Mononuclear cell (primary cell): ENCODE data around the gene LPCAT3. TPM values are rescaled to one million over a fixed set of nuclear protein-coding genes. Genes with fewer than 3 reads are reported as not detected.
"Not testable (repeated sequence)": the region's sequence is repeated elsewhere in the genome, so short reads cannot be mapped to it uniquely, and the experiment has no call there.

Experiments used
- H3K27me3 ChIP-seq: 2 replicates; pipeline ENCODE4 v1.6.0; 2011; ENCODE audit warnings: low read length, control low read depth; ENCODE audit not compliant: insufficient read depth
- H3K4me1 ChIP-seq: 2 replicates; pipeline ENCODE4 v1.5.1; 2011; ENCODE audit warnings: mild to moderate bottlenecking, low read length, control low read depth; ENCODE audit not compliant: insufficient read depth
- H3K4me3 ChIP-seq: 2 replicates; pipeline ENCODE4 v1.5.1; 2011; ENCODE audit warnings: mild to moderate bottlenecking, low read length, moderate library complexity
- H3K9me3 ChIP-seq: 2 replicates; pipeline ENCODE4 v1.5.1; 2011; ENCODE audit warnings: low read depth, mild to moderate bottlenecking, control low read depth, low read length
- total RNA-seq: library from RNA; depleted of rRNA; stranded (reverse); fragments of >200 nt; gene quantifications from one replicate; pipeline ENCODE4 v1.2.3, GENCODE V29; 2012

LPCAT3 gene
- total RNA-seq, result 11.0 TPM

DNA sequence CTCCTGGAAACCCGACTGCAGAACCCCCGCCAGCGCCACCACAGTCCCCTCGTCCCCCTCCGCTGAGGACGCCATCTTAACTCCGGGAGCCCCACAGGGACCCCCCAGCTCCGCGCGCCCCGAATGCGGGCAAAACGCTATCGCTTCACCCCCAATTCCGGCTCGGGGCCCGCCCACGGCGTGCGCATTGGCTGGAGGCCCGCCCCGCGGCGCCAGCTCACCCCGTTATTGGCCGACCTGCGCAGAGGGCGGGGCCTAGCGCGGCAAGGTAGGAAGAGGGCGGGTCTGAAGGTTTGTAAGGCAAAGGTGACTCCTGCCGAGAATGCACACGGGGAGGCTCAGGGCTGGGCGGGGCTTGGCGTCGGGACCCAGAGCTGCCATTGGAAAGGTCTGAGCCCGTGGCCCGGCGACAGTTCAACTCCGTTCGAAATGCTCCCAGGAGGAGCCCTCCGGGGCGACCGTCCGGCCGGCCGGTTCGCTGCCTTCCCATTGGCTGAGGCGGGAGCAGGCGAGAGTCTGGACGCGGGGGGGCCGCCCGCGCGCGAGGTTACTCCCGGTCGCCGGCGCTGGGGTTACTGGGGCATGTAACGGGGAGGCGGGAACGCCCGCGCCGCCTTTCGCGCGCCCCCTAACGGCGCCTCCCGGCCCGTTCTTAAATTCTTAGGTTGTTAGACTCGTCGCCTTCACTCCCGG is at the start of gene LPCAT3:
Gene LPCAT3, minus strand, starts transcription at position 127 of the 693 bp plus-strand sequence. Its CDS starts 52 bp downstream, at position 75.
- H3K4me3 ChIP-seq, result peak within 1 kb of the TSS; percentile 92
- H3K4me1 ChIP-seq, result peaks cover 35% of the 10 kb centered on the region
- no peaks in the 10 kb centered on the region for H3K9me3 ChIP-seq
- H3K27me3 ChIP-seq, result no peaks in the 10 kb centered on the region

GRCh38 chr12:7067096-7067495 is 48.8 kb upstream of the LPCAT3 start:
- Histone ChIP-seq H3K4me3 (no peak overlapping the region), H3K4me1 (no peaks in the 10 kb centered on the region), H3K27me3 (no peaks in the 10 kb centered on the region), H3K9me3 (no peaks in the 10 kb centered on the region)

DNA sequence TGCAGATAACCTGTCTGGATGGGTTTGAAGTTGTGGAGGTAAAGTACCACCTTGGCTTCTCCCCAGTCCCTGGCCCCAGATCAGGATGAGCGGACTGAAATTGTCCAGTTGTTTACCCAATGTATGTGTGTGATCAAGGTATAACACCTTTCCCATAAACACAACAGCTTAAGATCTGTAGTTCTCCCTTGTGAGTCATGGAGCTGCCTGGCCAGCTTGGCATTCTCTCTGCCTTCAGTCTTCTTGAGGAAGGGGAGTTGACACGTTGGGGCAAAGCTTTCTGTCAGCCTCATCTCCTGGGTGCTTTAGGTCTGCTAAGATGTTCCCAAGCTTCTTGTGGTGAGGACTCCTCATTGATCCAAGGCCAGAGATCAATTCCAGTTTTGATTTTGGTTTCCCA is 48.3 kb upstream of the LPCAT3 start:
- H3K27me3 ChIP-seq, result no peaks in the 10 kb centered on the region
- no peaks in the 10 kb centered on the region for H3K4me1 ChIP-seq
- H3K9me3 ChIP-seq, result no peaks in the 10 kb centered on the region
- no peak overlapping the region for H3K4me3 ChIP-seq

DNA sequence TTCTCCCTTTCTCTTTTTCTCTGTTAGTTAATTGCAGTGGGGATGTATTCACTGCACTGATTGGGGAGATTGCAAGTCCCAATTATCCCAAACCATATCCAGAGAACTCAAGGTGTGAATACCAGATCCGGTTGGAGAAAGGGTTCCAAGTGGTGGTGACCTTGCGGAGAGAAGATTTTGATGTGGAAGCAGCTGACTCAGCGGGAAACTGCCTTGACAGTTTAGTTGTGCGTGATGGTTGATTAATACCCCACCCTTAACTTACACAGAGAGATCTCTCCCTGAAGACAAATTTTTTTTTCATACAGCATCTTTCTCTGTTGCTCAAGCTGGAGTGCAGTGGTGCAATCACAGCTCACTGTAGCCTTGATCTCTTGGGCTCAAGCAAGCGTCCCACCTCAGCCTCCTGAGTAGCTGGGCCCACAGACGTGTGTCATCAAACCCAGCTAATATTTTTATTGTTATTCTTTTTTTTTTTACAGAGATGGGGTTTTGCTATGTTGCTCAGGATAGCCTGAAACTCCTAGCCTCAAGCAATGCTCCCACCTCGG is 46.9 kb upstream of the LPCAT3 start:
- Histone ChIP-seq H3K4me3 (no peak overlapping the region), H3K4me1 (no peaks in the 10 kb centered on the region), H3K9me3 (no peaks in the 10 kb centered on the region), H3K27me3 (no peaks in the 10 kb centered on the region)

DNA sequence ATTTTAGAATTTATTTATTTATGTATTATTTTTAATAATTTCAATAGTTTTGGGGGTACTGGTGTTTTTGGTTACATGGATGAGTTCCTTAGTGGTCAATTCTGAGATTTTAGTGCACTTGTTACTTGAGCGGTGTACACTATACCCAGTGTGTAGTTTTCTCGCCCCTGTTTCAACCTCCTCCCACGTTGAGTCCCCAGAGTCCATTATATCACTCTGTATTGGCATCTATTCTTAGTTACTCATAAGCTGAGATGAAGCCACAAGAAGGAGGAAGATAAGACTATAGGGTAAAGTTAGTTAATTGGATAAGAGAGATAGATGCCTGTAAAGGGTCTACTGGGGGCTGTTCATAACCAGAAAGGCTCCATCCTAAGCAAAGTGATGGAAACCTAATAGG is 46.2 kb upstream of the LPCAT3 start:
- H3K4me1 ChIP-seq, result no peaks in the 10 kb centered on the region
- H3K27me3 ChIP-seq, result no peaks in the 10 kb centered on the region
- H3K4me3 ChIP-seq, result no peak overlapping the region
- H3K9me3 ChIP-seq, result no peaks in the 10 kb centered on the region

GRCh38 chr12:7061596-7061995 is 43.3 kb upstream of the LPCAT3 start:
- Histone ChIP-seq H3K9me3 (no peaks in the 10 kb centered on the region), H3K27me3 (no peaks in the 10 kb centered on the region), H3K4me1 (peaks cover 4% of the 10 kb centered on the region), H3K4me3 (no peak overlapping the region)

DNA sequence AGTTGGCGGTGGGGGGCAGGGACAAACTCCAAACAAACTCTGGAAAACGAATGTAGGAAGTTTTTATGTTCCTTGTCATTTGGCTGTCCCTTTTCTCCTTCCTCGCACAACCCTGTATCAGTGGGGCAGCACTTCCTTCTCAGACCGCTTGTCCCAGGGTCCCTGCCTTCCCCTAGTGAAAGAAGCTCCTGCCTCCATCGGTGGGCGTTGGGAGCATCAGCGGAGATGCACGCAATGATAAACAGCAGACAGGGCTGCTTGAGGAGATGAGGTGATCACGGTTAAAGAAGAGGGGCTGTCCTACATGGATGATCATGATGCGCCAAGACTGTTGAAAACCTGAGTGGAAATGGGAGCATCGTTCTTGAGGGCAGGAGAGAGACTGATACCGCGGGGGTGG is 42.9 kb upstream of the LPCAT3 start:
- no peak overlapping the region for H3K4me3 ChIP-seq
- no peaks in the 10 kb centered on the region for H3K27me3 ChIP-seq
- H3K4me1 ChIP-seq, result peaks cover 4% of the 10 kb centered on the region
- no peaks in the 10 kb centered on the region for H3K9me3 ChIP-seq

DNA sequence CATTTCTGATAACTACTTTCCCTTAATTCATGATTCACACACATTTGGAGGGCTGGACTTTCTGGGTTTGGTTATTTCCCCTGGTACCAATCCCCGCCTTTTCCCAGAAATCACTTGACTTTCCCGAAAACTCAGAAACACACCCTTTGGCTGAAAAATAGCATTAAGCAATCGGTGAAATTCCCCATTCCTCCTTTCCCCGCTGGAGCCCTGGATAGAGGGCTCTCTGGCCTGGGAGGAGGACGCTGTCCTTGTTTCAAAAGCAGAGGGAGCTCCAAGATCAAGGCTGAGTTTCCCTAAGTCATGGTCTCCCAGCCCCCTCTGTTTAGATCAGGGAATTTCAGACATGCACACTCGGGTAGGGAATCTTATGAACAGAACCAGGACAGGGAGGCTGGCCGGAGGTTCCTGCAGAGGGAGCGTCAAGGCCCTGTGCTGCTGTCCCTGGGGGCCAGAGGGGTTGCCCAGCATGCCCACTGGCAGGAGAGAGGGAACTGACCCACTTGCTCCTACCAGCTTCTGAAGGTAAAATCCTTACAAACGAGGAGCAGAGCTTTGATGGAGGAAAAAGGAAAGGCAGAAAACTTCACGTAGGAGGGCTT is 42.2 kb upstream of the LPCAT3 start, which contains the start of gene C1S:
Gene C1S, plus strand, starts transcription at position 366 of the 602 bp plus-strand sequence. CDS start 1,195 bp downstream, outside the sequence.
- Histone ChIP-seq H3K9me3 (no peaks in the 10 kb centered on the region), H3K4me3 (no peak within 1 kb of the TSS), H3K27me3 (no peaks in the 10 kb centered on the region), H3K4me1 (peaks cover 4% of the 10 kb centered on the region)

DNA sequence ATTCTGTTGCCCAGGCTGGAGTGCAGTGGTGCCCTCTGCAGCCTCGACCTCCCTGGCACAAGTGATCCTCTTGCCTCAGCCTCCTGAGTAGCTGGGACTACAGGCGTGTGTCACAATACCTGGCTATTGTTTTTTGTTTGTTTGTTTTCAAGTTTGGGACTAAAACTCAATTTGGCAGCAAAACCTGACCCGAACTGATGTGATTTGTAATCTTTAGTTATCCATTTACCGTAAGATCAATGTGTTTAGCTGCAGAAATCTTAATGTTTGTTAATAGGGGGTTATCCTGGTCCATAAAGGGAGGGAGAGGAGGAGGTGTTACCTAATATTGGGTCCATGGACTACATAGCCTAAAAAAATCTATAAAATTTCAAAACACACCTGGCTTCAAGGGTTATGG is 41.5 kb upstream of the LPCAT3 start:
- Histone ChIP-seq H3K4me3 (no peak overlapping the region), H3K4me1 (peaks cover 4% of the 10 kb centered on the region), H3K9me3 (no peaks in the 10 kb centered on the region), H3K27me3 (no peaks in the 10 kb centered on the region)

GRCh38 chr12:7058850-7059395 is 40.6 kb upstream of the LPCAT3 start:
- no peak overlapping the region for H3K4me3 ChIP-seq
- peaks cover 4% of the 10 kb centered on the region for H3K4me1 ChIP-seq
- no peaks in the 10 kb centered on the region for H3K27me3 ChIP-seq
- no peaks in the 10 kb centered on the region for H3K9me3 ChIP-seq

DNA sequence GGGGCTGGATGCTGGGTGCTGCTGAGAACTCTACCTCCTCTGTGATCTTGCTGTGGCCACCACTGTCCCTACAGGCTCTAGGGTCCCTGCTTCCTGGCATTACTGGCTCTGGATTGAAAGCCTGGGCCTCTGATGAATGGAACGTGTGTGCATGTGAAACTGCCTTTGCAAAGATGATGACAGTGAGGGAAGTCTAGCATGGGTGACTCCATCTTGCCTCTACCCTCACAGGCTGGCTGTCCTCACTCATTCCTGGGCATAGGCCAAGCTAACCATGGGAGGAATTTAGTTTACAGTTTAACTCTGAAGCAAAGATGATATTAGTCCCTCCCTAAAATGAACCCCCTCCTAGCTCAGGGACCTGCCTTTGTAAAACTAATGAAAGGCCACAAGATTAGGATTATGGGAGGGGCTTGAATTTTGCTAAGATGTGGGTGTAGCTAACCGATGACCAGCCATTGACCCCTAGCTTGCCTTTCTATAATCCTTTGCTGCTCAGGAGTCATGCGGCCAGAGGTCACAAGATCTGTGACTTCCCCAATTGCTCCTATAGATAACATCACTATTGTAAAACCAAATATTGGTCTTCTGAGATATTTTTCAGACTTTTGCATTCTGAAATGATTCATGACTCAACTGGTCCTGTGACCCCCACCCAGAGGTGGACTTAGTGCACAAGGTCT is 40.0 kb upstream of the LPCAT3 start:
- H3K27me3 ChIP-seq, result no peaks in the 10 kb centered on the region
- H3K9me3 ChIP-seq, result no peaks in the 10 kb centered on the region

GRCh38 chr12:7055736-7056135 is 37.5 kb upstream of the LPCAT3 start:
- H3K4me1 ChIP-seq, H3K27me3 ChIP-seq, H3K4me3 ChIP-seq, H3K9me3 ChIP-seq: not testable (repeated sequence)

More for the DNA sequence above, 40.0 kb upstream of the LPCAT3 start:
- Histone ChIP-seq H3K4me3 (no peak overlapping the region), H3K4me1 (peaks cover 4% of the 10 kb centered on the region)

GRCh38 chr12:7054925-7055324 is 36.6 kb upstream of the LPCAT3 start:
- H3K4me1 ChIP-seq, result peaks cover 4% of the 10 kb centered on the region
- peaks cover 2% of the 10 kb centered on the region for H3K27me3 ChIP-seq
- no peaks in the 10 kb centered on the region for H3K9me3 ChIP-seq
- H3K4me3 ChIP-seq, result no peak overlapping the region

DNA sequence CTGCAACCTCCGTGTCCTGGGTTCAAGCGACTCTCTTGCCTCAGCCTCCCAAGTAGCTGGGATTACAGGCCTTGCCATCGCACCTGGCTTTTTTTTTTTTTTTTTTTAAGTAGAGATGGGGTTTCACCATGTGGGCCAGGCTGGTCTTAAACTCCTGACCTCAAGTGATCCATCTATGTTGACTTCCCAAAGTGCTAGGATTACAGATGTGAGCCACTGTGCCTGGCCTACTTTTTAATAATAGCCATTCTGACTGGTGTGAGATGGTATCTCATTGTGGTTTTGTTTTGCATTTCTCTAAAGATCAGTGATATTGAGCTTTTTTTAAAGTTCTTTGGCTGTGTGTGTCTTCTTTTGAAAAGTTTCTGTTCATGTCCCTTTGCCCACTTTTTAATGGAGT is 31.7 kb upstream of the LPCAT3 start:
- not testable (repeated sequence) for H3K27me3 ChIP-seq, H3K9me3 ChIP-seq, H3K4me1 ChIP-seq, H3K4me3 ChIP-seq

- H3K4me1 ChIP-seq, H3K4me3 ChIP-seq, H3K27me3 ChIP-seq, H3K9me3 ChIP-seq: not testable (repeated sequence)
Observed at GRCh38 chr12:7049445-7049951, 31.2 kb upstream of the LPCAT3 start.
